ENCODE data around the gene XPNPEP1. TPM values are rescaled to one million over a fixed set of nuclear protein-coding genes. Genes with fewer than 3 reads are reported as not detected.

Gene XPNPEP1
- 107 and 124 TPM in 2 replicates for total RNA-seq (2012; rRNA removed)

GRCh38 chr10:109922976-109923921 lies at the start of gene XPNPEP1:
Gene XPNPEP1 (minus strand): TSS chr10:109923511. CDS start chr10:109923433, 78 bp downstream.
- peak within 1 kb of the TSS; percentile 97 for H3K4me3 ChIP-seq (ENCODE audit: low read length)
- no peaks in the 10 kb centered on the region for H3K36me3 ChIP-seq (ENCODE audit: insufficient read depth, low read length)
- peak within 1 kb of the TSS; percentile 99 for H3K9ac ChIP-seq (ENCODE audit: low read depth, low read length)
- peak within 1 kb of the TSS; percentile 93 for H3K4me2 ChIP-seq (ENCODE audit: low read length)
- peaks cover 16% of the 10 kb centered on the region for H3K4me1 ChIP-seq (ENCODE audit: control insufficient read depth, insufficient read depth, low read length)
- no peaks in the 10 kb centered on the region for H3K9me3 ChIP-seq (replicated peaks; ENCODE audit: low read length)
- H3K27me3 ChIP-seq (ENCODE audit: control insufficient read depth, insufficient read depth, low read length), result no peaks in the 10 kb centered on the region

- no peak overlapping the region for H3K9ac ChIP-seq (ENCODE audit: low read depth, low read length)
- H3K27me3 ChIP-seq (ENCODE audit: control insufficient read depth, insufficient read depth, low read length), result no peaks in the 10 kb centered on the region
- no peak overlapping the region for H3K4me3 ChIP-seq (ENCODE audit: low read length)
- H3K9me3 ChIP-seq (replicated peaks; ENCODE audit: low read length), result no peaks in the 10 kb centered on the region
- H3K4me2 ChIP-seq (ENCODE audit: low read length), result no peak overlapping the region
- H3K36me3 ChIP-seq (ENCODE audit: insufficient read depth, low read length), result no peaks in the 10 kb centered on the region
- H3K4me1 ChIP-seq (ENCODE audit: control insufficient read depth, insufficient read depth, low read length), result peaks cover 13% of the 10 kb centered on the region
Observed at GRCh38 chr10:109972372-109973001, 49.2 kb upstream of the XPNPEP1 start.

GRCh38 chr10:109971634-109972033 lies 48.3 kb upstream of the XPNPEP1 start:
- Histone ChIP-seq H3K9me3 (replicated peaks; ENCODE audit: low read length) (no peaks in the 10 kb centered on the region), H3K4me1 (ENCODE audit: control insufficient read depth, insufficient read depth, low read length) (peaks cover 16% of the 10 kb centered on the region), H3K9ac (ENCODE audit: low read depth, low read length) (no peak overlapping the region), H3K27me3 (ENCODE audit: control insufficient read depth, insufficient read depth, low read length) (no peaks in the 10 kb centered on the region), H3K4me3 (ENCODE audit: low read length) (no peak overlapping the region), H3K4me2 (ENCODE audit: low read length) (no peak overlapping the region), H3K36me3 (ENCODE audit: insufficient read depth, low read length) (no peaks in the 10 kb centered on the region)

- no peak overlapping the region for H3K4me3 ChIP-seq (ENCODE audit: low read length)
- H3K27me3 ChIP-seq (ENCODE audit: control insufficient read depth, insufficient read depth, low read length), result no peaks in the 10 kb centered on the region
Observed at GRCh38 chr10:109969760-109970346, 46.5 kb upstream of the XPNPEP1 start.

GRCh38 chr10:109968953-109969759 lies 45.8 kb upstream of the XPNPEP1 start:
- H3K4me1 ChIP-seq (ENCODE audit: control insufficient read depth, insufficient read depth, low read length), result peaks cover 31% of the 10 kb centered on the region
- H3K9ac ChIP-seq (ENCODE audit: low read depth, low read length), result no peak overlapping the region
- H3K36me3 ChIP-seq (ENCODE audit: insufficient read depth, low read length), result no peaks in the 10 kb centered on the region
- no peaks in the 10 kb centered on the region for H3K27me3 ChIP-seq (ENCODE audit: control insufficient read depth, insufficient read depth, low read length)
- H3K9me3 ChIP-seq (replicated peaks; ENCODE audit: low read length), result no peaks in the 10 kb centered on the region
- no peak overlapping the region for H3K4me3 ChIP-seq (ENCODE audit: low read length)
- no peak overlapping the region for H3K4me2 ChIP-seq (ENCODE audit: low read length)

More at GRCh38 chr10:109969760-109970346, 46.5 kb upstream of the XPNPEP1 start:
- no peaks in the 10 kb centered on the region for H3K36me3 ChIP-seq (ENCODE audit: insufficient read depth, low read length)
- no peak overlapping the region for H3K9ac ChIP-seq (ENCODE audit: low read depth, low read length)
- peaks cover 31% of the 10 kb centered on the region for H3K4me1 ChIP-seq (ENCODE audit: control insufficient read depth, insufficient read depth, low read length)
- no peak overlapping the region for H3K4me2 ChIP-seq (ENCODE audit: low read length)
- no peaks in the 10 kb centered on the region for H3K9me3 ChIP-seq (replicated peaks; ENCODE audit: low read length)

GRCh38 chr10:109967739-109968088 lies 44.4 kb upstream of the XPNPEP1 start:
- Histone ChIP-seq H3K9ac (ENCODE audit: low read depth, low read length) (no peak overlapping the region), H3K36me3 (ENCODE audit: insufficient read depth, low read length) (no peaks in the 10 kb centered on the region), H3K4me1 (ENCODE audit: control insufficient read depth, insufficient read depth, low read length) (peaks cover 32% of the 10 kb centered on the region), H3K27me3 (ENCODE audit: control insufficient read depth, insufficient read depth, low read length) (no peaks in the 10 kb centered on the region), H3K4me3 (ENCODE audit: low read length) (no peak overlapping the region), H3K4me2 (ENCODE audit: low read length) (peak overlapping the region; percentile 61), H3K9me3 (replicated peaks; ENCODE audit: low read length) (no peaks in the 10 kb centered on the region)

- Histone ChIP-seq H3K36me3 (ENCODE audit: insufficient read depth, low read length) (no peaks in the 10 kb centered on the region), H3K9ac (ENCODE audit: low read depth, low read length) (peak overlapping the region; percentile 22), H3K4me3 (ENCODE audit: low read length) (peak overlapping the region; percentile 22), H3K9me3 (replicated peaks; ENCODE audit: low read length) (no peaks in the 10 kb centered on the region), H3K4me2 (ENCODE audit: low read length) (peak overlapping the region; percentile 61), H3K4me1 (ENCODE audit: control insufficient read depth, insufficient read depth, low read length) (peaks cover 38% of the 10 kb centered on the region), H3K27me3 (ENCODE audit: control insufficient read depth, insufficient read depth, low read length) (no peaks in the 10 kb centered on the region)
Observed at GRCh38 chr10:109966961-109967738, 43.8 kb upstream of the XPNPEP1 start.

GRCh38 chr10:109964318-109964717 lies 41.0 kb upstream of the XPNPEP1 start:
- no peak overlapping the region for H3K4me3 ChIP-seq (ENCODE audit: low read length)
- peaks cover 42% of the 10 kb centered on the region for H3K4me1 ChIP-seq (ENCODE audit: control insufficient read depth, insufficient read depth, low read length)
- H3K9me3 ChIP-seq (replicated peaks; ENCODE audit: low read length), result no peaks in the 10 kb centered on the region

GRCh38 chr10:109963439-109963838 lies 40.1 kb upstream of the XPNPEP1 start:
- no peaks in the 10 kb centered on the region for H3K27me3 ChIP-seq (ENCODE audit: control insufficient read depth, insufficient read depth, low read length)
- H3K4me2 ChIP-seq (ENCODE audit: low read length), result no peak overlapping the region
- peaks cover 42% of the 10 kb centered on the region for H3K4me1 ChIP-seq (ENCODE audit: control insufficient read depth, insufficient read depth, low read length)
- H3K36me3 ChIP-seq (ENCODE audit: insufficient read depth, low read length), result no peaks in the 10 kb centered on the region
- no peaks in the 10 kb centered on the region for H3K9me3 ChIP-seq (replicated peaks; ENCODE audit: low read length)
- no peak overlapping the region for H3K9ac ChIP-seq (ENCODE audit: low read depth, low read length)
- no peak overlapping the region for H3K4me3 ChIP-seq (ENCODE audit: low read length)

More at GRCh38 chr10:109964318-109964717, 41.0 kb upstream of the XPNPEP1 start:
- Histone ChIP-seq H3K9ac (ENCODE audit: low read depth, low read length) (no peak overlapping the region), H3K36me3 (ENCODE audit: insufficient read depth, low read length) (no peaks in the 10 kb centered on the region), H3K27me3 (ENCODE audit: control insufficient read depth, insufficient read depth, low read length) (no peaks in the 10 kb centered on the region), H3K4me2 (ENCODE audit: low read length) (no peak overlapping the region)

- no peak overlapping the region for H3K4me3 ChIP-seq (ENCODE audit: low read length)
- no peak overlapping the region for H3K4me2 ChIP-seq (ENCODE audit: low read length)
- peaks cover 32% of the 10 kb centered on the region for H3K4me1 ChIP-seq (ENCODE audit: control insufficient read depth, insufficient read depth, low read length)
- no peaks in the 10 kb centered on the region for H3K36me3 ChIP-seq (ENCODE audit: insufficient read depth, low read length)
- H3K9ac ChIP-seq (ENCODE audit: low read depth, low read length), result no peak overlapping the region
- no peaks in the 10 kb centered on the region for H3K9me3 ChIP-seq (replicated peaks; ENCODE audit: low read length)
- no peaks in the 10 kb centered on the region for H3K27me3 ChIP-seq (ENCODE audit: control insufficient read depth, insufficient read depth, low read length)
Observed at GRCh38 chr10:109962247-109962646, 38.9 kb upstream of the XPNPEP1 start.

Measured in skeletal muscle satellite cell (primary cell).